ENCODE data around the gene PRKAR1B.

GRCh38 chr7:516216-516605 lies 210.9 kb downstream of the PRKAR1B start:
- no peak for TF ChIP-seq CTCF (IDR thresholded peaks at IDR 0.05; ENCODE audit: low read length)
- TF ChIP-seq EZH2 (IDR thresholded peaks at IDR 0.05; ENCODE audit: borderline replicate concordance, low read length) = no peak

Measured in OCI-LY1 (cell line).